Measurements from ENCODE around the gene ANKRD33B. TPM values are rescaled to one million over a fixed set of nuclear protein-coding genes. Genes with fewer than 3 reads are reported as not detected.

The ANKRD33B gene
- polyA plus RNA-seq, 3 donors = 0.05 TPM; not detected in 2

DNA sequence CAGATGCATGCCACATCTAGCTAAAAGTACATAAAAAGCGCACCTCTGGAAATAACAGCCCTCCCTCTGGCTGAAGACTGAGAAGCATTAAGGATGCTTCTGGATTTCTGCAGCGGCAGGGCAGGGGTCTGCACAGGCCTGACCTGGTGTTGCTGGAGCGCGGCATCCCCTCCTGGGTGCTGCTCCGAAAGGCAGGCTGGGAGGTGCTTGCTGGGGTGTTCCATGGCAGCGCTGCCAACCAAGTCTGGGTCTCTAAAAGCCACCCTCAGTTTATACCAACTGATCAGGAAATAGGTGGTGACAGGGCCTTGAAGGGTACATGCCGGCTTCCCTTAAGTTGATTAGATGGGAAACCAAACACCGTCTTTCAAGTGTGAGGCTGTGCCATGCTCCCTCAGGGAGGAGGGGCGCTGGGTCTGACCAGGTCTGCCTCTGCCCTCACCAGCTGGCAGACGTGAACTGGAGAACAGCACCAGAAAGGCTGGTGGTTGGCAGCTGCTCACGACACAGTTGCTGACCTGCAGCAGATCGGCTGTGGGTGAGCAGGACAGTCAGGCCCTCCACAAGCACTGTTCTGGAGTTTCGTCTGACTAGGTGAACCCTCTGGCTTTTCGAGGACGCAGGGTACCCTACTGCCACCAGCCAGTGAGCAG, 115.6 kb downstream of the ANKRD33B start:
- Mint-ChIP-seq H3K4me1 (peaks cover 20% of the 10 kb centered on the region), H3K9me3 (peaks cover 0 to 7% (median 2%) of the 10 kb centered on the region in 7 donors), H3K36me3 (peaks cover 60 to 67% of the 10 kb centered on the region in 2 donors)

DNA sequence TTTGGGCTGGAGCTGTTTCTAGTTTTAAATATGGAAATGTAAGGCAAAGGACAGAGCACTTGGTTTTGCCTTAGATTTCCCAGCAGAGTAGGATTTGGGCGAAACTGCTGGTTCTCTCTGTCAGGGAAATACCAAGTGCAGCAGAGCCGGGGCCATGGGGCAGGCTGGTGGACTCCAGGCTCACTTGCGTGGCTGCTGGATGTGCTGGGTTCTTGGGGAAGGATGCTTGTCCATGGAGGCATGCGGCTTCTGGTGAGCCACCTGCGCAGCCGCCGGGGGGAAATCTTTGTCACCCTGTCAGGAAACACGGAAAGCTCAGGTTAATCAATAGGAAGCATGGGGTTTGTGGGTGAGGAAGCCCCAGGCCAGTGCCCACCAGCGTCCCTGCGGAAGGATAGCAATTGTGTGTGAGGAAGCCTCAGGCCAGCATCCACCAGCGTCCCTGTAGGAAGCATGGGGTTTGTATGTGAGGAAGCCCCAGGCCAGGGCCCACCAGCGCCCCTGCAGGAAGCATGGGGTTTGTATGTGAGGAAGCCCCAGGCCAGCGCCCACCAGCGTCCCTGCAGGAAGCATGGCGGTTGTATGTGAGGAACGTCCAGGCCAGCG, 117.1 kb downstream of the ANKRD33B start:
- WGBS (ENCODE audit: insufficient coverage) = 61% methylated on average over 17 of the region's 17 CpGs
- TF ChIP-seq, protein P1, sequence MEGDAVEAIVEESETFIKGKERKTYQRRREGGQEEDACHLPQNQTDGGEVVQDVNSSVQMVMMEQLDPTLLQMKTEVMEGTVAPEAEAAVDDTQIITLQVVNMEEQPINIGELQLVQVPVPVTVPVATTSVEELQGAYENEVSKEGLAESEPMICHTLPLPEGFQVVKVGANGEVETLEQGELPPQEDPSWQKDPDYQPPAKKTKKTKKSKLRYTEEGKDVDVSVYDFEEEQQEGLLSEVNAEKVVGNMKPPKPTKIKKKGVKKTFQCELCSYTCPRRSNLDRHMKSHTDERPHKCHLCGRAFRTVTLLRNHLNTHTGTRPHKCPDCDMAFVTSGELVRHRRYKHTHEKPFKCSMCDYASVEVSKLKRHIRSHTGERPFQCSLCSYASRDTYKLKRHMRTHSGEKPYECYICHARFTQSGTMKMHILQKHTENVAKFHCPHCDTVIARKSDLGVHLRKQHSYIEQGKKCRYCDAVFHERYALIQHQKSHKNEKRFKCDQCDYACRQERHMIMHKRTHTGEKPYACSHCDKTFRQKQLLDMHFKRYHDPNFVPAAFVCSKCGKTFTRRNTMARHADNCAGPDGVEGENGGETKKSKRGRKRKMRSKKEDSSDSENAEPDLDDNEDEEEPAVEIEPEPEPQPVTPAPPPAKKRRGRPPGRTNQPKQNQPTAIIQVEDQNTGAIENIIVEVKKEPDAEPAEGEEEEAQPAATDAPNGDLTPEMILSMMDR (IDR thresholded peaks at IDR 0.05) = peak; percentile 12
- peaks cover 41 to 81% of the 10 kb centered on the region in 2 donors for H3K36me3 ChIP-seq (replicated peaks in 1 of 2; ENCODE audit: control insufficient read depth in 1 of 2, insufficient read depth in 2 of 2, low read length in 2 of 2)

More for the DNA sequence above, 115.6 kb downstream of the ANKRD33B start:
- Histone ChIP-seq H3K4me2 (replicated peaks; ENCODE audit: extremely low read depth, low read length, poor library complexity, severe bottlenecking) (no peak overlapping the region), H3K27me3 (ENCODE audit: control insufficient read depth in 2 of 2, insufficient read depth in 2 of 2, low read length in 2 of 2) (no peaks in the 10 kb centered on the region), H3K79me2 (ENCODE audit: insufficient read depth, low read length) (no peaks in the 10 kb centered on the region), H3K4me1 (ENCODE audit: control insufficient read depth in 1 of 2, insufficient read depth in 2 of 2, low read length in 2 of 2) (peaks cover 17 to 19% of the 10 kb centered on the region in 2 donors), H3K9me3 (replicated peaks in 1 of 2; ENCODE audit: control insufficient read depth in 1 of 2, insufficient read depth in 1 of 2, low read length in 2 of 2) (no peaks in the 10 kb centered on the region), H4K20me1 (ENCODE audit: insufficient read depth, low read length) (peaks cover 29% of the 10 kb centered on the region), H3K4me3 (replicated peaks in 1 of 3; ENCODE audit: low read depth in 2 of 3, low read length in 3 of 3) (no peak overlapping the region), H2AFZ (ENCODE audit: insufficient read depth, low read depth, low read length, poor library complexity, severe bottlenecking) (no peak overlapping the region), H3K36me3 (replicated peaks in 1 of 2; ENCODE audit: control insufficient read depth in 1 of 2, insufficient read depth in 2 of 2, low read length in 2 of 2) (peaks cover 41 to 66% of the 10 kb centered on the region in 2 donors), H3K9ac (ENCODE audit: insufficient read depth, low read length, poor library complexity, severe bottlenecking) (no peak overlapping the region), H3K27ac (ENCODE audit: low read depth in 1 of 2, low read length in 2 of 2) (peak overlapping the region in 1 of 2 donors; percentile 14)
- Mint-ChIP-seq H3K27me3 (ENCODE audit: low read depth in 3 of 3) (peaks cover 2 to 5% (median 3%) of the 10 kb centered on the region in 3 donors), H3K4me3 (no peak overlapping the region), H3K27ac (peak overlapping the region in 1 of 7 donors; percentile 56)
- intact Hi-C loops (cut with micrococcal nuclease) = no loop called here
- no peak for DNase-seq
- 95% methylated on average over 11 of the region's 15 CpGs for WGBS (ENCODE audit: insufficient coverage)
- TF ChIP-seq, protein P1 (IDR thresholded peaks at IDR 0.05) = no peak

More for the DNA sequence above, 117.1 kb downstream of the ANKRD33B start:
- Histone ChIP-seq H3K4me2 (replicated peaks; ENCODE audit: extremely low read depth, low read length, poor library complexity, severe bottlenecking) (no peak overlapping the region), H3K4me1 (ENCODE audit: control insufficient read depth in 1 of 2, insufficient read depth in 2 of 2, low read length in 2 of 2) (peaks cover 17 to 19% of the 10 kb centered on the region in 2 donors), H3K79me2 (ENCODE audit: insufficient read depth, low read length) (peaks cover 11% of the 10 kb centered on the region), H3K4me3 (replicated peaks in 1 of 3; ENCODE audit: low read depth in 2 of 3, low read length in 3 of 3) (no peak overlapping the region), H3K9ac (ENCODE audit: insufficient read depth, low read length, poor library complexity, severe bottlenecking) (no peak overlapping the region), H3K27me3 (ENCODE audit: control insufficient read depth in 2 of 2, insufficient read depth in 2 of 2, low read length in 2 of 2) (no peaks in the 10 kb centered on the region), H4K20me1 (ENCODE audit: insufficient read depth, low read length) (peaks cover 42% of the 10 kb centered on the region), H3K27ac (ENCODE audit: low read depth in 1 of 2, low read length in 2 of 2) (no peak overlapping the region), H2AFZ (ENCODE audit: insufficient read depth, low read depth, low read length, poor library complexity, severe bottlenecking) (no peak overlapping the region), H3K9me3 (replicated peaks in 1 of 2; ENCODE audit: control insufficient read depth in 1 of 2, insufficient read depth in 1 of 2, low read length in 2 of 2) (no peaks in the 10 kb centered on the region)
- Mint-ChIP-seq H3K27ac (peak overlapping the region in 1 of 7 donors; percentile 79), H3K36me3 (peaks cover 71 to 80% of the 10 kb centered on the region in 2 donors), H3K27me3 (ENCODE audit: low read depth in 3 of 3) (peaks cover 0 to 3% (median 2%) of the 10 kb centered on the region in 3 donors), H3K4me1 (peaks cover 20% of the 10 kb centered on the region), H3K9me3 (peaks cover 0 to 7% (median 2%) of the 10 kb centered on the region in 7 donors), H3K4me3 (no peak overlapping the region)
- DNase-seq = no peak
- intact Hi-C loops (cut with micrococcal nuclease) = no loop called here

Measured in CD14-positive monocyte (primary cell).